Esophagus squamous epithelium (tissue), 5 donors: ENCODE results near the gene MAP4K4. TPM values are rescaled to one million over a fixed set of nuclear protein-coding genes. Genes with fewer than 3 reads are reported as not detected.
A peak's percentile ranks its signal among the peaks of the same experiment; 100 is the strongest.

Source experiments
- DNase-seq: peaks from one replicate; lab custom pipeline; 2025; lab: John Stamatoyannopoulos, UW
- H3K27ac ChIP-seq, 4 donors: fragments of 200-600 bp; sonication (generic); one replicate each; pipeline ENCODE4 v1.5.1; 2016 to 2019; ENCODE audit warnings: mild to moderate bottlenecking in 1 of 4
- H3K27me3 ChIP-seq, 4 donors: fragments of 200-600 bp; sonication (generic); 1 replicate in 3 of 4; 2 replicates in 1 of 4; pipeline versions ENCODE4 v1.5.1 to v1.6.0; 2017 to 2021; ENCODE audit warnings: antibody characterized with exemption in 1 of 4
- H3K36me3 ChIP-seq, 3 donors: fragments of 200-600 bp; sonication (generic); one replicate each; pipeline ENCODE4 v1.5.1; 2016 to 2019
- H3K4me1 ChIP-seq, 3 donors: fragments of 200-600 bp; sonication (generic); one replicate each; pipeline ENCODE4 v1.5.1; 2017 to 2019
- H3K4me3 ChIP-seq, 4 donors: fragments of 200-600 bp; sonication (generic); 1 replicate in 3 of 4; 2 replicates in 1 of 4; pipeline ENCODE4 v1.5.1; 2016 to 2019; ENCODE audit warnings: mild to moderate bottlenecking in 2 of 4, moderate library complexity in 1 of 4
- H3K9me3 ChIP-seq, 3 donors: fragments of 200-600 bp; sonication (generic); one replicate each; pipeline ENCODE4 v1.5.1; 2016 to 2019
- CTCF ChIP-seq, 6 experiments: fragments of 450-650 bp in 4 of 6; fragments of 200-600 bp in 2 of 6; sonication (generic) in 2 of 6; IDR thresholded peaks; one replicate each; pipeline ENCODE4 v1.5.1; 2016 to 2019; ENCODE audit warnings: antibody characterized with exemption in 6 of 6, mild to moderate bottlenecking in 4 of 6, moderate library complexity in 4 of 6
- POLR2A ChIP-seq, 4 donors: fragments of 450-650 bp; IDR thresholded peaks; one replicate each; pipeline ENCODE4 v1.6.1; 2017; ENCODE audit warnings: antibody characterized with exemption in 4 of 4, mild to moderate bottlenecking in 4 of 4, moderate library complexity in 3 of 4
- WGBS, 2 donors: methylation state at CpG; one replicate each; pipeline ENCODE4 v1.1.5; 2018; 5-methylcytosine and 5-hydroxymethylcytosine counted together
- intact Hi-C: fragments of 100-400 bp; cut with DNase I; formaldehyde crosslinking; loops from one replicate; pipeline ENCODE4 v1.15.0; 2022
- total RNA-seq, 4 donors: library from RNA; depleted of rRNA; stranded (reverse); fragments of >200 nt; gene quantifications; one replicate each; pipeline ENCODE4 v1.1.0, GENCODE V29; 2016
- donor health status: DM: yes; HTN: yes; CAD: no.

The MAP4K4 gene
- total RNA-seq, 4 donors from 2014 or later, result 46.0 to 121 (median 53.9) TPM

- Histone ChIP-seq H3K27me3 (no peaks in the 10 kb centered on the region), H3K36me3 (peaks cover 9 to 89% (median 9%) of the 10 kb centered on the region in 3 donors), H3K4me3 (no peak overlapping the region), H3K4me1 (peaks cover 0 to 11% (median 3%) of the 10 kb centered on the region in 3 donors), H3K27ac (no peak overlapping the region), H3K9me3 (no peaks in the 10 kb centered on the region)
- TF ChIP-seq CTCF (IDR thresholded peaks at IDR 0.05), result no peak
- no peak for TF ChIP-seq POLR2A (IDR thresholded peaks at IDR 0.05)
- intact Hi-C loops, result no loop called here
- 66 to 76% methylated on average over 3 of the region's 3 CpGs for WGBS, 2 donors
- no peak for DNase-seq
Measured at GRCh38 chr2:101837354-101837753, 139.8 kb downstream of the MAP4K4 start.

- intact Hi-C loops, result no loop called here
- no peak for DNase-seq
- Histone ChIP-seq H3K9me3 (no peaks in the 10 kb centered on the region), H3K4me3 (no peak overlapping the region), H3K36me3 (peaks cover 0 to 83% (median 9%) of the 10 kb centered on the region in 3 donors), H3K27me3 (no peaks in the 10 kb centered on the region), H3K27ac (peak overlapping the region in 2 of 4 donors; percentile 35 to 49), H3K4me1 (peaks cover 0 to 35% (median 13%) of the 10 kb centered on the region in 3 donors)
- no peak for TF ChIP-seq CTCF (IDR thresholded peaks at IDR 0.05)
- TF ChIP-seq POLR2A (IDR thresholded peaks at IDR 0.05), result no peak
- WGBS, 2 donors, result 74 to 86% methylated on average over 5 of the region's 5 CpGs
Measured at GRCh38 chr2:101841679-101842327, 144.3 kb downstream of the MAP4K4 start.

GRCh38 chr2:101842471-101842870 is 145.0 kb downstream of the MAP4K4 start:
- Histone ChIP-seq H3K36me3 (peaks cover 0 to 82% (median 9%) of the 10 kb centered on the region in 3 donors), H3K27ac (peak overlapping the region in 3 of 4 donors; percentile 3 to 49 (median 35)), H3K9me3 (no peaks in the 10 kb centered on the region), H3K4me1 (peaks cover 0 to 35% (median 13%) of the 10 kb centered on the region in 3 donors), H3K4me3 (no peak overlapping the region), H3K27me3 (no peaks in the 10 kb centered on the region)
- intact Hi-C loops, result no loop called here
- no peak for DNase-seq
- TF ChIP-seq CTCF (IDR thresholded peaks at IDR 0.05), result no peak
- WGBS, 2 donors, result 43 to 57% methylated on average over 1 of the region's 1 CpG

GRCh38 chr2:101843048-101843447 is 145.5 kb downstream of the MAP4K4 start:
- WGBS, 2 donors, result 47 to 50% methylated on average over 2 of the region's 2 CpGs
- DNase-seq, result no peak
- peaks cover 0 to 81% (median 9%) of the 10 kb centered on the region in 3 donors for H3K36me3 ChIP-seq
- peaks cover 0 to 35% (median 13%) of the 10 kb centered on the region in 3 donors for H3K4me1 ChIP-seq
- TF ChIP-seq POLR2A (IDR thresholded peaks at IDR 0.05), result no peak
- TF ChIP-seq CTCF (IDR thresholded peaks at IDR 0.05), result no peak
- no peaks in the 10 kb centered on the region for H3K27me3 ChIP-seq
- no peak overlapping the region for H3K4me3 ChIP-seq
- H3K27ac ChIP-seq, result peak overlapping the region in 3 of 4 donors; percentile 3 to 49 (median 26)
- no peaks in the 10 kb centered on the region for H3K9me3 ChIP-seq
- intact Hi-C loops, result no loop called here

GRCh38 chr2:101843471-101843870 is 146.0 kb downstream of the MAP4K4 start:
- H3K4me3 ChIP-seq, result no peak overlapping the region
- H3K9me3 ChIP-seq, result no peaks in the 10 kb centered on the region
- H3K4me1 ChIP-seq, result peaks cover 0 to 39% (median 13%) of the 10 kb centered on the region in 3 donors
- peaks cover 0 to 83% (median 9%) of the 10 kb centered on the region in 3 donors for H3K36me3 ChIP-seq
- no peak for DNase-seq
- TF ChIP-seq POLR2A (IDR thresholded peaks at IDR 0.05) (no peak), CTCF (IDR thresholded peaks at IDR 0.05) (no peak)
- H3K27ac ChIP-seq, result peak overlapping the region in 3 of 4 donors; percentile 47 to 51 (median 49)
- intact Hi-C loops, result no loop called here
- 79 to 84% methylated on average over 6 of the region's 6 CpGs for WGBS, 2 donors
- no peaks in the 10 kb centered on the region for H3K27me3 ChIP-seq
